Fibroblast of lung (primary cell): ENCODE data around the gene PDSS2. TPM values are rescaled to one million over a fixed set of nuclear protein-coding genes. Genes with fewer than 3 reads are reported as not detected.

Source experiments
- DNase-seq, 2 donors: peaks; one replicate each; pipeline versions ENCODE4 v3.0.0 to v3.0.0-alpha.2; 2010; ENCODE audit warnings: low read depth in 2 of 2
- H2AFZ ChIP-seq: 2 replicates; pipeline ENCODE4 v1.5.1; 2012; ENCODE audit warnings: low read length, control low read depth, inconsistent platforms
- H3K27ac ChIP-seq: 2 replicates; pipeline ENCODE4 v1.5.1; 2011; ENCODE audit warnings: low read length, control low read depth; ENCODE audit not compliant: insufficient read depth
- H3K27me3 ChIP-seq: 2 replicates; pipeline ENCODE4 v1.5.1; 2011; ENCODE audit warnings: mild to moderate bottlenecking, low read length; ENCODE audit not compliant: control insufficient read depth, insufficient read depth
- H3K36me3 ChIP-seq: 2 replicates; pipeline ENCODE4 v1.5.1; 2011; ENCODE audit warnings: low read length; ENCODE audit not compliant: control insufficient read depth, insufficient read depth
- H3K4me1 ChIP-seq: 2 replicates; pipeline ENCODE4 v1.5.1; 2011; ENCODE audit warnings: low read length; ENCODE audit not compliant: control insufficient read depth, insufficient read depth; ENCODE audit errors: extremely low read depth
- H3K4me2 ChIP-seq: 2 replicates; pipeline ENCODE4 v1.5.1; 2011; ENCODE audit warnings: low read length, control low read depth; ENCODE audit not compliant: insufficient read depth; ENCODE audit errors: extremely low read depth
- H3K4me3 ChIP-seq, 4 experiments: fragments of 200-600 bp in 1 of 4; sonication (generic) in 1 of 4; replicated peaks in 1 of 4; 2 replicates each; pipeline ENCODE4 v1.5.1; 2011 to 2016; ENCODE audit warnings: low read length in 4 of 4, low read depth in 3 of 4, mild to moderate bottlenecking in 3 of 4, control low read depth in 2 of 4, inconsistent platforms in 1 of 4, mixed read lengths in 1 of 4; ENCODE audit not compliant: insufficient read depth in 1 of 4; ENCODE audit errors: control extremely low read depth in 1 of 4
- H3K79me2 ChIP-seq: 2 replicates; pipeline ENCODE4 v1.5.1; 2012; ENCODE audit warnings: mild to moderate bottlenecking, low read length, inconsistent platforms; ENCODE audit not compliant: control insufficient read depth, insufficient read depth
- H3K9ac ChIP-seq: 2 replicates; pipeline ENCODE4 v1.5.1; 2011; ENCODE audit warnings: mild to moderate bottlenecking, low read length, control low read depth; ENCODE audit not compliant: insufficient read depth
- H3K9me3 ChIP-seq: 2 replicates; pipeline ENCODE4 v1.5.1; 2012; ENCODE audit warnings: low read depth, low read length; ENCODE audit not compliant: control insufficient read depth, insufficient read depth
- H4K20me1 ChIP-seq: 2 replicates; pipeline ENCODE4 v1.5.1; 2011; ENCODE audit warnings: low read length; ENCODE audit not compliant: control insufficient read depth, insufficient read depth; ENCODE audit errors: extremely low read depth
- EZH2 ChIP-seq: IDR thresholded peaks from 2 replicates; pipeline ENCODE4 v1.5.1; 2012; ENCODE audit warnings: low read length, control low read depth, mild to moderate bottlenecking; ENCODE audit errors: missing control alignments
- polyA plus RNA-seq, 2 donors: library from polyadenylated mRNA; depleted of rRNA in 1 of 2; stranded (reverse) in 1 of 2; unstranded in 1 of 2; fragments of >200 nt; gene quantifications; 2 replicates each; pipeline ENCODE4 v1.2.1, GENCODE V29; 2011 to 2012; ENCODE audit warnings: missing spikeins in 1 of 2
- total RNA-seq: library from RNA; depleted of rRNA; stranded (reverse); fragments of >200 nt; gene quantifications from 2 replicates; pipeline ENCODE4 v1.2.1, GENCODE V29; 2014
- TF ChIP-seq, protein P1 (sequence below), 2 donors: IDR thresholded peaks in 1 of 2; conservative IDR thresholded peaks in 1 of 2; 1 replicate in 1 of 2; 2 replicates in 1 of 2; pipeline ENCODE4 v1.5.1; 2011 to 2012; ENCODE audit warnings: low read length in 2 of 2, control low read depth in 1 of 2, inconsistent platforms in 1 of 2, low read depth in 1 of 2, mild to moderate bottlenecking in 1 of 2

PDSS2 gene
- total and polyA plus RNA-seq, 2 donors (not counting 1 experiment from before 2014, with no cell fraction given): 12.1 to 13.8 TPM

DNA sequence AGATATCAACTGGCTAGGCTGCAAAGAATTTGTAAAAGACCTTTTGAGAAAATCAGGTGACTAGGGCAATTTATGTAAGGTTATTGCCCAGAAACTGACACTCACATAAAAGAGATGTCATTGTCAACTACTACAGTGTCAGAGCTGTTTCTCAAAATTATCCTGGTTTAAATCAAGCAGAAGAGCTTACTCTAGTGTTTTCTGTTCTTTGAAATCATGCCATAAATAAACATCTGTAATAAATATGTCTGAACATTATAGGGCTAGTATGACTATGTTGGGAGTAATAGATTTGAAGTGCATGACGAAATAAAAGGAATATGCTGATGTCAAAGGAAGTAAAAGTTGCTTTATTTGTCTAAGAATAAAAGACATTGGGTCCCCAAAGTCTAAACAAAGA is 11.0 kb upstream of the PDSS2 start:
- no peaks in the 10 kb centered on the region for H3K27me3 ChIP-seq
- H3K9me3 ChIP-seq: no peaks in the 10 kb centered on the region
- H2AFZ ChIP-seq: no peak overlapping the region
- no peaks in the 10 kb centered on the region for H4K20me1 ChIP-seq
- H3K79me2 ChIP-seq: no peaks in the 10 kb centered on the region
- H3K9ac ChIP-seq: no peak overlapping the region
- H3K4me2 ChIP-seq: no peak overlapping the region
- no peak overlapping the region for H3K27ac ChIP-seq
- no peaks in the 10 kb centered on the region for H3K36me3 ChIP-seq
- no peak for DNase-seq
- no peak for TF ChIP-seq EZH2
- TF ChIP-seq, protein P1, sequence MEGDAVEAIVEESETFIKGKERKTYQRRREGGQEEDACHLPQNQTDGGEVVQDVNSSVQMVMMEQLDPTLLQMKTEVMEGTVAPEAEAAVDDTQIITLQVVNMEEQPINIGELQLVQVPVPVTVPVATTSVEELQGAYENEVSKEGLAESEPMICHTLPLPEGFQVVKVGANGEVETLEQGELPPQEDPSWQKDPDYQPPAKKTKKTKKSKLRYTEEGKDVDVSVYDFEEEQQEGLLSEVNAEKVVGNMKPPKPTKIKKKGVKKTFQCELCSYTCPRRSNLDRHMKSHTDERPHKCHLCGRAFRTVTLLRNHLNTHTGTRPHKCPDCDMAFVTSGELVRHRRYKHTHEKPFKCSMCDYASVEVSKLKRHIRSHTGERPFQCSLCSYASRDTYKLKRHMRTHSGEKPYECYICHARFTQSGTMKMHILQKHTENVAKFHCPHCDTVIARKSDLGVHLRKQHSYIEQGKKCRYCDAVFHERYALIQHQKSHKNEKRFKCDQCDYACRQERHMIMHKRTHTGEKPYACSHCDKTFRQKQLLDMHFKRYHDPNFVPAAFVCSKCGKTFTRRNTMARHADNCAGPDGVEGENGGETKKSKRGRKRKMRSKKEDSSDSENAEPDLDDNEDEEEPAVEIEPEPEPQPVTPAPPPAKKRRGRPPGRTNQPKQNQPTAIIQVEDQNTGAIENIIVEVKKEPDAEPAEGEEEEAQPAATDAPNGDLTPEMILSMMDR (conservative IDR thresholded peaks at IDR 0.05 in 1 of 2, IDR thresholded peaks at IDR 0.05 in 1 of 2; ENCODE audit: low read depth in 1 of 2, low read length in 2 of 2): no peak
- H3K4me1 ChIP-seq: no peaks in the 10 kb centered on the region
- no peak overlapping the region for H3K4me3 ChIP-seq

GRCh38 chr6:107466062-107466461 is 6.7 kb upstream of the PDSS2 start:
- Histone ChIP-seq H3K27ac (no peak overlapping the region), H2AFZ (no peak overlapping the region), H3K79me2 (no peaks in the 10 kb centered on the region), H3K27me3 (no peaks in the 10 kb centered on the region), H3K4me2 (no peak overlapping the region), H3K9ac (no peak overlapping the region), H4K20me1 (no peaks in the 10 kb centered on the region), H3K4me3 (no peak overlapping the region), H3K36me3 (no peaks in the 10 kb centered on the region), H3K4me1 (no peaks in the 10 kb centered on the region), H3K9me3 (no peaks in the 10 kb centered on the region)
- no peak for DNase-seq
- TF ChIP-seq, protein P1 (conservative IDR thresholded peaks at IDR 0.05 in 1 of 2, IDR thresholded peaks at IDR 0.05 in 1 of 2; ENCODE audit: low read depth in 1 of 2, low read length in 2 of 2): no peak
- no peak for TF ChIP-seq EZH2

- no peak for TF ChIP-seq EZH2
- TF ChIP-seq, protein P1 (conservative IDR thresholded peaks at IDR 0.05 in 1 of 2, IDR thresholded peaks at IDR 0.05 in 1 of 2; ENCODE audit: low read depth in 1 of 2, low read length in 2 of 2): no peak
- Histone ChIP-seq H3K4me3 (peak overlapping the region; percentile 76 to 100 (median 90)), H3K27ac (peak overlapping the region; percentile 75), H3K4me1 (no peaks in the 10 kb centered on the region), H3K27me3 (no peaks in the 10 kb centered on the region), H3K9me3 (no peaks in the 10 kb centered on the region), H3K9ac (peak overlapping the region; percentile 69), H3K4me2 (peak overlapping the region; percentile 95), H3K79me2 (peaks cover 15% of the 10 kb centered on the region), H3K36me3 (no peaks in the 10 kb centered on the region), H4K20me1 (no peaks in the 10 kb centered on the region), H2AFZ (peak overlapping the region; percentile 95)
- DNase-seq: no peak
Observed at GRCh38 chr6:107460083-107460631, 793 bp upstream of the PDSS2 start.
